SK-N-SH (cell line): ENCODE measurements around the gene RRP7A.

Experiments used
- CTCF ChIP-seq: fragments of 200-600 bp; sonication (generic); IDR thresholded peaks from 2 replicates; pipeline ENCODE4 v1.6.1; 2017; ENCODE audit warnings: antibody characterized with exemption, mild to moderate bottlenecking, moderate library complexity
- RAD21 ChIP-seq: IDR thresholded peaks from 2 replicates; pipeline ENCODE4 v1.6.1; 2012; ENCODE audit warnings: mild to moderate bottlenecking, low read length
- SMC3 ChIP-seq: IDR thresholded peaks from 2 replicates; pipeline ENCODE4 v1.6.1; 2012; ENCODE audit warnings: low read depth, low read length, improper control_type of control experiment

GRCh38 chr22:42521228-42521546, 1.6 kb upstream of the RRP7A start:
- TF ChIP-seq CTCF, result no peak
- no peak for TF ChIP-seq RAD21
- no peak for TF ChIP-seq SMC3
